ENCODE results near the gene STK24.

DNA sequence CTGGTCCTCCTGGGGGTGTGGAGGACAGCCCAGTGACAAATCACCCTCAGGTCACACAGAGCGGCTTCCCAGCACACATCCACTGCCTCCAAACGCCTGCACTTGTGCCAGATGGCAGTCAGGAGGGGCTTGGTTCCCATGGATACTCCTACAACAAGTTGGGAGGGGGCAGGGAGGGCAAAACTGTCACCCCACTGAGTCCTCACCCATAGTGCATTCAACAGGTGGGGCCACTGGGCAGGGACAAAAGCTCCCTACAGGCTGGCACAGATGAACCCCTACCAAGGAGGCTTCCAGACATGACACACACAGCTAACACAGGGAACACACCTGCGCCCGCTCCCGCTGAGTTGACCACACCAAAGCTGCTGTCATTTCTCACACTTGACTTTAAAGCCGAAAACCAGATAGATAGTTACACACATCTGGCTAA is 120.5 kb downstream of the STK24 start:
- TF ChIP-seq, protein P1, sequence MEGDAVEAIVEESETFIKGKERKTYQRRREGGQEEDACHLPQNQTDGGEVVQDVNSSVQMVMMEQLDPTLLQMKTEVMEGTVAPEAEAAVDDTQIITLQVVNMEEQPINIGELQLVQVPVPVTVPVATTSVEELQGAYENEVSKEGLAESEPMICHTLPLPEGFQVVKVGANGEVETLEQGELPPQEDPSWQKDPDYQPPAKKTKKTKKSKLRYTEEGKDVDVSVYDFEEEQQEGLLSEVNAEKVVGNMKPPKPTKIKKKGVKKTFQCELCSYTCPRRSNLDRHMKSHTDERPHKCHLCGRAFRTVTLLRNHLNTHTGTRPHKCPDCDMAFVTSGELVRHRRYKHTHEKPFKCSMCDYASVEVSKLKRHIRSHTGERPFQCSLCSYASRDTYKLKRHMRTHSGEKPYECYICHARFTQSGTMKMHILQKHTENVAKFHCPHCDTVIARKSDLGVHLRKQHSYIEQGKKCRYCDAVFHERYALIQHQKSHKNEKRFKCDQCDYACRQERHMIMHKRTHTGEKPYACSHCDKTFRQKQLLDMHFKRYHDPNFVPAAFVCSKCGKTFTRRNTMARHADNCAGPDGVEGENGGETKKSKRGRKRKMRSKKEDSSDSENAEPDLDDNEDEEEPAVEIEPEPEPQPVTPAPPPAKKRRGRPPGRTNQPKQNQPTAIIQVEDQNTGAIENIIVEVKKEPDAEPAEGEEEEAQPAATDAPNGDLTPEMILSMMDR (conservative IDR thresholded peaks at IDR 0.05; ENCODE audit: low read depth, low read length): no peak
- no peak for TF ChIP-seq POLR2A (IDR thresholded peaks at IDR 0.05; ENCODE audit: low read depth, low read length)
- no peak for TF ChIP-seq BHLHE40 (IDR thresholded peaks at IDR 0.05; ENCODE audit: low read depth, low read length)
- TF ChIP-seq SMC3 (IDR thresholded peaks at IDR 0.05; ENCODE audit: low read depth, low read length): no peak
